Astrocyte (in vitro differentiated cells and primary cell): Measurements from ENCODE around the gene HOMEZ. TPM values are rescaled to one million over a fixed set of nuclear protein-coding genes. Genes with fewer than 3 reads are reported as not detected.
"Not testable (repeated sequence)": the region's sequence is repeated elsewhere in the genome, so short reads cannot be mapped to it uniquely, and the experiment has no call there.

ENCODE experiments used
- DNase-seq: peaks from one replicate; pipeline ENCODE4 v3.0.0-alpha.2; 2010; ENCODE audit warnings: low read depth
- FAIRE-seq: peaks from 2 replicates; lab custom pipeline; 2011; peaks lifted over from hg19 to GRCh38; lab: Jason Lieb, UNC
- H2AFZ ChIP-seq: 2 replicates; pipeline ENCODE4 v1.6.0; 2012; ENCODE audit warnings: low read depth, low read length, inconsistent platforms
- H3K27ac ChIP-seq: 2 replicates; pipeline ENCODE4 v1.5.1; 2011; ENCODE audit warnings: low read depth, low read length, inconsistent platforms
- H3K27me3 ChIP-seq: 2 replicates; pipeline ENCODE4 v1.6.0; 2011; ENCODE audit warnings: low read length, inconsistent platforms; ENCODE audit not compliant: insufficient read depth
- H3K36me3 ChIP-seq: 2 replicates; pipeline ENCODE4 v1.5.1; 2011; ENCODE audit warnings: low read length, inconsistent platforms; ENCODE audit not compliant: insufficient read depth
- H3K4me1 ChIP-seq: 2 replicates; pipeline ENCODE4 v1.5.1; 2011; ENCODE audit warnings: low read length, inconsistent platforms; ENCODE audit not compliant: insufficient read depth
- H3K4me2 ChIP-seq: 2 replicates; pipeline ENCODE4 v1.6.0; 2012; ENCODE audit warnings: low read length, inconsistent platforms
- H3K4me3 ChIP-seq: 2 replicates; pipeline ENCODE4 v1.5.1; 2011; ENCODE audit warnings: low read depth, mild to moderate bottlenecking, low read length, inconsistent platforms; ENCODE audit not compliant: insufficient read depth
- H3K79me2 ChIP-seq: 2 replicates; pipeline ENCODE4 v1.6.0; 2012; ENCODE audit warnings: mild to moderate bottlenecking, low read length, inconsistent platforms; ENCODE audit not compliant: insufficient read depth
- H3K9ac ChIP-seq: 2 replicates; pipeline ENCODE4 v1.6.0; 2012; ENCODE audit warnings: mild to moderate bottlenecking, low read length, inconsistent platforms
- H3K9me3 ChIP-seq: 2 replicates; pipeline ENCODE4 v1.5.1; 2012; ENCODE audit warnings: low read depth, mild to moderate bottlenecking, low read length, inconsistent platforms; ENCODE audit not compliant: insufficient read depth
- H4K20me1 ChIP-seq: 2 replicates; pipeline ENCODE4 v1.6.0; 2012; ENCODE audit warnings: low read length, inconsistent platforms; ENCODE audit not compliant: insufficient read depth
- H3K27ac Mint-ChIP-seq: one replicate; pipeline ENCODE4 v1.8.0; 2021; ENCODE audit warnings: mild to moderate bottlenecking, mixed read lengths; ENCODE audit not compliant: unreplicated experiment
- H3K27me3 Mint-ChIP-seq: one replicate; pipeline ENCODE4 v1.8.0; 2021; ENCODE audit warnings: low read depth, mixed read lengths; ENCODE audit not compliant: unreplicated experiment
- H3K36me3 Mint-ChIP-seq: one replicate; pipeline ENCODE4 v1.8.0; 2021; ENCODE audit warnings: low read depth, mixed read lengths; ENCODE audit not compliant: unreplicated experiment
- H3K4me1 Mint-ChIP-seq: one replicate; pipeline ENCODE4 v1.8.0; 2021; ENCODE audit warnings: low read depth, mixed read lengths; ENCODE audit not compliant: unreplicated experiment
- H3K4me3 Mint-ChIP-seq: one replicate; pipeline ENCODE4 v1.8.0; 2021; ENCODE audit warnings: mild to moderate bottlenecking, moderate library complexity, mixed read lengths; ENCODE audit not compliant: unreplicated experiment
- H3K9me3 Mint-ChIP-seq: one replicate; pipeline ENCODE4 v1.8.0; 2021; ENCODE audit warnings: mild to moderate bottlenecking, mixed read lengths; ENCODE audit not compliant: unreplicated experiment
- EZH2 ChIP-seq: IDR thresholded peaks from 2 replicates; pipeline ENCODE4 v1.6.1; 2012; ENCODE audit warnings: mild to moderate bottlenecking, low read length, inconsistent platforms; ENCODE audit not compliant: insufficient read depth
- total RNA-seq: library from RNA; stranded (reverse); gene quantifications from 2 replicates; pipeline ENCODE4 v1.2.1, GENCODE V29; 2021
- TF ChIP-seq, protein P1 (sequence below): IDR thresholded peaks from 2 replicates; pipeline ENCODE4 v1.5.1; 2011; ENCODE audit warnings: low read depth, mild to moderate bottlenecking, inconsistent platforms, low read length, moderate library complexity; ENCODE audit not compliant: insufficient read depth

HOMEZ gene
- total RNA-seq, 1 donor from 2014 or later: 16.6 TPM

- Histone ChIP-seq H2AFZ (no peak overlapping the region), H3K27ac (no peak overlapping the region), H3K4me1 (no peaks in the 10 kb centered on the region), H3K79me2 (no peaks in the 10 kb centered on the region), H3K27me3 (no peaks in the 10 kb centered on the region), H3K4me3 (no peak overlapping the region), H4K20me1 (peaks cover 7% of the 10 kb centered on the region), H3K9me3 (no peaks in the 10 kb centered on the region), H3K36me3 (no peaks in the 10 kb centered on the region), H3K4me2 (no peak overlapping the region), H3K9ac (no peak overlapping the region)
- H3K4me1 Mint-ChIP-seq: no peaks in the 10 kb centered on the region
- DNase-seq (no peak), FAIRE-seq (no peak)
- H3K36me3 Mint-ChIP-seq: peaks cover 20% of the 10 kb centered on the region
- TF ChIP-seq EZH2: no peak
- TF ChIP-seq, protein P1, sequence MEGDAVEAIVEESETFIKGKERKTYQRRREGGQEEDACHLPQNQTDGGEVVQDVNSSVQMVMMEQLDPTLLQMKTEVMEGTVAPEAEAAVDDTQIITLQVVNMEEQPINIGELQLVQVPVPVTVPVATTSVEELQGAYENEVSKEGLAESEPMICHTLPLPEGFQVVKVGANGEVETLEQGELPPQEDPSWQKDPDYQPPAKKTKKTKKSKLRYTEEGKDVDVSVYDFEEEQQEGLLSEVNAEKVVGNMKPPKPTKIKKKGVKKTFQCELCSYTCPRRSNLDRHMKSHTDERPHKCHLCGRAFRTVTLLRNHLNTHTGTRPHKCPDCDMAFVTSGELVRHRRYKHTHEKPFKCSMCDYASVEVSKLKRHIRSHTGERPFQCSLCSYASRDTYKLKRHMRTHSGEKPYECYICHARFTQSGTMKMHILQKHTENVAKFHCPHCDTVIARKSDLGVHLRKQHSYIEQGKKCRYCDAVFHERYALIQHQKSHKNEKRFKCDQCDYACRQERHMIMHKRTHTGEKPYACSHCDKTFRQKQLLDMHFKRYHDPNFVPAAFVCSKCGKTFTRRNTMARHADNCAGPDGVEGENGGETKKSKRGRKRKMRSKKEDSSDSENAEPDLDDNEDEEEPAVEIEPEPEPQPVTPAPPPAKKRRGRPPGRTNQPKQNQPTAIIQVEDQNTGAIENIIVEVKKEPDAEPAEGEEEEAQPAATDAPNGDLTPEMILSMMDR: no peak
- no peak overlapping the region for H3K4me3 Mint-ChIP-seq
- no peaks in the 10 kb centered on the region for H3K9me3 Mint-ChIP-seq
- H3K27ac Mint-ChIP-seq: no peak overlapping the region
- no peaks in the 10 kb centered on the region for H3K27me3 Mint-ChIP-seq
Observed at GRCh38 chr14:23275412-23275811, 10.5 kb downstream of the HOMEZ start.

GRCh38 chr14:23269193-23269592 is 16.7 kb downstream of the HOMEZ start:
- FAIRE-seq (no peak), DNase-seq (no peak)
- no peak overlapping the region for H3K4me3 Mint-ChIP-seq
- H3K36me3 Mint-ChIP-seq: no peaks in the 10 kb centered on the region
- Histone ChIP-seq H3K27ac (no peak overlapping the region), H3K4me3 (no peak overlapping the region), H2AFZ (no peak overlapping the region), H3K4me1 (no peaks in the 10 kb centered on the region), H3K9ac (no peak overlapping the region), H4K20me1 (no peaks in the 10 kb centered on the region), H3K36me3 (no peaks in the 10 kb centered on the region), H3K4me2 (no peak overlapping the region), H3K79me2 (no peaks in the 10 kb centered on the region), H3K27me3 (no peaks in the 10 kb centered on the region), H3K9me3 (no peaks in the 10 kb centered on the region)
- H3K27me3 Mint-ChIP-seq: peaks cover 4% of the 10 kb centered on the region
- no peaks in the 10 kb centered on the region for H3K4me1 Mint-ChIP-seq
- no peak overlapping the region for H3K27ac Mint-ChIP-seq
- H3K9me3 Mint-ChIP-seq: no peaks in the 10 kb centered on the region
- TF ChIP-seq, protein P1: no peak
- TF ChIP-seq EZH2: no peak

- not testable (repeated sequence) for H3K4me3 ChIP-seq, H3K9me3 ChIP-seq, H3K4me3 Mint-ChIP-seq, H4K20me1 ChIP-seq, H3K27ac ChIP-seq, H3K27ac Mint-ChIP-seq, H3K27me3 ChIP-seq, H3K4me2 ChIP-seq, DNase-seq, H2AFZ ChIP-seq, FAIRE-seq, H3K4me1 ChIP-seq, H3K36me3 ChIP-seq, H3K9ac ChIP-seq, H3K27me3 Mint-ChIP-seq, H3K9me3 Mint-ChIP-seq, H3K36me3 Mint-ChIP-seq, H3K79me2 ChIP-seq
- peaks cover 12% of the 10 kb centered on the region for H3K4me1 Mint-ChIP-seq
Observed at GRCh38 chr14:23260849-23261248, 25.1 kb downstream of the HOMEZ start.
